OCI-LY1 (cell line): Measurements from ENCODE around the gene FAM9C.
A peak's percentile ranks its signal among the peaks of the same experiment; 100 is the strongest.

Experiments used
- H2AFZ ChIP-seq: fragments of 200-600 bp; sonication (generic), shearing (Covaris generic); 2 replicates; pipeline ENCODE4 v1.6.0; 2014; ENCODE audit warnings: antibody characterized with exemption, mild to moderate bottlenecking, low read length
- H3F3A ChIP-seq: fragments of 200-600 bp; sonication (generic), shearing (Covaris generic); 2 replicates; pipeline ENCODE4 v1.6.0; 2014; ENCODE audit warnings: mild to moderate bottlenecking, antibody characterized with exemption, low read length, moderate library complexity; ENCODE audit not compliant: insufficient read depth
- H3K27ac ChIP-seq: fragments of 200-600 bp; sonication (generic); 2 replicates; pipeline ENCODE4 v1.5.1; 2014; ENCODE audit warnings: low read length, mixed run types, mild to moderate bottlenecking, low read depth; ENCODE audit not compliant: poor library complexity, severe bottlenecking
- H3K27me3 ChIP-seq: fragments of 200-600 bp; sonication (generic); 2 replicates; pipeline ENCODE4 v1.6.0; 2014; ENCODE audit warnings: antibody characterized with exemption, mild to moderate bottlenecking, low read length, moderate library complexity; ENCODE audit not compliant: insufficient read depth
- H3K36me3 ChIP-seq: fragments of 200-600 bp; sonication (generic); 2 replicates; pipeline ENCODE4 v1.6.1; 2014; ENCODE audit warnings: mild to moderate bottlenecking, antibody characterized with exemption, low read length, moderate library complexity, mixed read lengths; ENCODE audit not compliant: insufficient read depth
- H3K4me1 ChIP-seq: fragments of 200-600 bp; sonication (generic); 2 replicates; pipeline ENCODE4 v1.5.1; 2014; ENCODE audit warnings: mild to moderate bottlenecking, low read length, moderate library complexity; ENCODE audit not compliant: insufficient read depth, severe bottlenecking
- H3K4me2 ChIP-seq: fragments of 200-600 bp; sonication (generic), shearing (Covaris generic); 2 replicates; pipeline ENCODE4 v1.6.1; 2014; ENCODE audit warnings: low read length
- H3K4me3 ChIP-seq: fragments of 200-600 bp; sonication (generic); 2 replicates; pipeline ENCODE4 v1.5.1; 2014; ENCODE audit warnings: low read length, low read depth, mild to moderate bottlenecking, mixed read lengths; ENCODE audit not compliant: poor library complexity, severe bottlenecking
- H3K79me2 ChIP-seq: fragments of 200-600 bp; shearing (Covaris generic); 2 replicates; pipeline ENCODE4 v1.6.1; 2016; ENCODE audit warnings: mixed run types, low read length, mixed read lengths; ENCODE audit not compliant: insufficient read depth
- H3K9ac ChIP-seq: fragments of 200-600 bp; sonication (generic), shearing (Covaris generic); 2 replicates; pipeline ENCODE4 v1.6.1; 2014; ENCODE audit warnings: mild to moderate bottlenecking, low read length, mixed read lengths
- H3K9me2 ChIP-seq: fragments of 200-600 bp; sonication (generic), shearing (Covaris generic); 2 replicates; pipeline ENCODE4 v1.6.1; 2014; ENCODE audit warnings: low read depth, mild to moderate bottlenecking, low read length, mixed read lengths
- H3K9me3 ChIP-seq: fragments of 200-600 bp; shearing (Covaris generic); 2 replicates; pipeline ENCODE4 v1.6.1; 2014; ENCODE audit warnings: low read length, mixed read lengths
- H4K20me1 ChIP-seq: fragments of 200-600 bp; sonication (generic), shearing (Covaris generic); 2 replicates; pipeline ENCODE4 v1.6.0; 2016; ENCODE audit warnings: mild to moderate bottlenecking, low read length; ENCODE audit not compliant: insufficient read depth
- EZH2 ChIP-seq: fragments of 200-600 bp; sonication (generic), shearing (Covaris generic); IDR thresholded peaks from 2 replicates; pipeline ENCODE4 v1.8.0; 2017; ENCODE audit warnings: borderline replicate concordance, mixed run types, mild to moderate bottlenecking, antibody characterized with exemption, low read length, moderate library complexity, mixed read lengths
- TF ChIP-seq, protein P1 (sequence below): fragments of 200-600 bp; sonication (generic), shearing (Covaris generic); IDR thresholded peaks from 2 replicates; pipeline ENCODE4 v1.5.1; 2017; ENCODE audit warnings: mild to moderate bottlenecking, antibody characterized with exemption, low read length, moderate library complexity, mixed read lengths

The FAM9C gene

GRCh38 chrX:13044441-13044840 is at the start of gene FAM9C:
Gene FAM9C (minus strand): TSS chrX:13044620. CDS start chrX:13043789, 831 bp downstream.
- H3K36me3 ChIP-seq, result no peaks in the 10 kb centered on the region
- no peaks in the 10 kb centered on the region for H3K79me2 ChIP-seq
- no peaks in the 10 kb centered on the region for H3K27me3 ChIP-seq
- H3K27ac ChIP-seq, result no peak within 1 kb of the TSS
- H3F3A ChIP-seq, result no peaks in the 10 kb centered on the region
- no peak for TF ChIP-seq EZH2
- TF ChIP-seq, protein P1, sequence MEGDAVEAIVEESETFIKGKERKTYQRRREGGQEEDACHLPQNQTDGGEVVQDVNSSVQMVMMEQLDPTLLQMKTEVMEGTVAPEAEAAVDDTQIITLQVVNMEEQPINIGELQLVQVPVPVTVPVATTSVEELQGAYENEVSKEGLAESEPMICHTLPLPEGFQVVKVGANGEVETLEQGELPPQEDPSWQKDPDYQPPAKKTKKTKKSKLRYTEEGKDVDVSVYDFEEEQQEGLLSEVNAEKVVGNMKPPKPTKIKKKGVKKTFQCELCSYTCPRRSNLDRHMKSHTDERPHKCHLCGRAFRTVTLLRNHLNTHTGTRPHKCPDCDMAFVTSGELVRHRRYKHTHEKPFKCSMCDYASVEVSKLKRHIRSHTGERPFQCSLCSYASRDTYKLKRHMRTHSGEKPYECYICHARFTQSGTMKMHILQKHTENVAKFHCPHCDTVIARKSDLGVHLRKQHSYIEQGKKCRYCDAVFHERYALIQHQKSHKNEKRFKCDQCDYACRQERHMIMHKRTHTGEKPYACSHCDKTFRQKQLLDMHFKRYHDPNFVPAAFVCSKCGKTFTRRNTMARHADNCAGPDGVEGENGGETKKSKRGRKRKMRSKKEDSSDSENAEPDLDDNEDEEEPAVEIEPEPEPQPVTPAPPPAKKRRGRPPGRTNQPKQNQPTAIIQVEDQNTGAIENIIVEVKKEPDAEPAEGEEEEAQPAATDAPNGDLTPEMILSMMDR, result no peak
- peaks cover 31% of the 10 kb centered on the region for H3K4me1 ChIP-seq
- no peak within 1 kb of the TSS for H3K9ac ChIP-seq
- H2AFZ ChIP-seq, result no peak within 1 kb of the TSS
- no peaks in the 10 kb centered on the region for H4K20me1 ChIP-seq
- no peak within 1 kb of the TSS for H3K4me2 ChIP-seq
- no peaks in the 10 kb centered on the region for H3K9me2 ChIP-seq
- no peaks in the 10 kb centered on the region for H3K9me3 ChIP-seq
- H3K4me3 ChIP-seq, result no peak within 1 kb of the TSS

- Histone ChIP-seq H3K79me2 (no peaks in the 10 kb centered on the region), H3K4me2 (peak overlapping the region; percentile 79), H3K4me1 (peaks cover 69% of the 10 kb centered on the region), H3K36me3 (no peaks in the 10 kb centered on the region), H3F3A (no peaks in the 10 kb centered on the region), H3K27ac (peak overlapping the region; percentile 99), H4K20me1 (no peaks in the 10 kb centered on the region), H3K9me3 (no peaks in the 10 kb centered on the region), H3K9me2 (no peaks in the 10 kb centered on the region), H3K27me3 (no peaks in the 10 kb centered on the region), H3K4me3 (peak overlapping the region; percentile 36), H2AFZ (no peak overlapping the region), H3K9ac (peak overlapping the region; percentile 89)
- no peak for TF ChIP-seq EZH2
- TF ChIP-seq, protein P1, result no peak
Observed at GRCh38 chrX:13093529-13094140, 49.2 kb upstream of the FAM9C start.

DNA sequence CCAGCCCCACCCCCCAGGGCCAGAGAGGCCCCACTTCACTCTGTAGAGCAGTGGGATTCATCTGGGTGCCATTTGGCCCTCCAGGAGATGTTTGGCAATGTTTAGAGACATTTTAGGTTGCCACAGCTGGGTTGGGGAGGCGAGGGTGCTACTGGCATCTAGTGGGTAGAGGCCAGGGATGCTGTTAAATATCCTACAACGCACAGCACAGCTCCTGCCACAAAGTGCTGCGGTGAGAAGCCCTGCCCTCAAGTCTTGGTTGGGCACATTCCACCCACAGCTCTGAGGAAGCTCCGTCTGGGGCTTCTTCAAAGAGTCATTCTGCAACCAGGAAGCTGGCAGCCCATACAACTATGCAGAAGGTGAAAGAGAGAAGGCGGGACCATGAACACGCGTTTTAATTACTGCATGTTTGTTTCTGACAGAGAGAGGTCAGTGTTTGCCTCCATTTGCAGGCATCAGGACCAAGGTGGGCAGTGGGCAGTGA is 48.1 kb upstream of the FAM9C start:
- Histone ChIP-seq H3K27ac (peak overlapping the region; percentile 99), H4K20me1 (no peaks in the 10 kb centered on the region), H3K36me3 (no peaks in the 10 kb centered on the region), H3K9me2 (no peaks in the 10 kb centered on the region), H3K4me1 (peaks cover 81% of the 10 kb centered on the region), H3K9me3 (no peaks in the 10 kb centered on the region), H2AFZ (no peak overlapping the region), H3K9ac (peak overlapping the region; percentile 89), H3K27me3 (no peaks in the 10 kb centered on the region), H3F3A (no peaks in the 10 kb centered on the region), H3K4me2 (peak overlapping the region; percentile 79), H3K4me3 (peak overlapping the region; percentile 36), H3K79me2 (no peaks in the 10 kb centered on the region)
- TF ChIP-seq, protein P1, result peak; percentile 62; the same call in 1 of the 2 replicates
- TF ChIP-seq EZH2, result no peak
